ENCODE results near the gene WDFY1. TPM values are rescaled to one million over a fixed set of nuclear protein-coding genes. Genes with fewer than 3 reads are reported as not detected.
A peak's percentile ranks its signal among the peaks of the same experiment; 100 is the strongest.

The WDFY1 gene
- total and polyA plus RNA-seq, 8 donors, result 8.2 to 134 (median 31.4) TPM

DNA sequence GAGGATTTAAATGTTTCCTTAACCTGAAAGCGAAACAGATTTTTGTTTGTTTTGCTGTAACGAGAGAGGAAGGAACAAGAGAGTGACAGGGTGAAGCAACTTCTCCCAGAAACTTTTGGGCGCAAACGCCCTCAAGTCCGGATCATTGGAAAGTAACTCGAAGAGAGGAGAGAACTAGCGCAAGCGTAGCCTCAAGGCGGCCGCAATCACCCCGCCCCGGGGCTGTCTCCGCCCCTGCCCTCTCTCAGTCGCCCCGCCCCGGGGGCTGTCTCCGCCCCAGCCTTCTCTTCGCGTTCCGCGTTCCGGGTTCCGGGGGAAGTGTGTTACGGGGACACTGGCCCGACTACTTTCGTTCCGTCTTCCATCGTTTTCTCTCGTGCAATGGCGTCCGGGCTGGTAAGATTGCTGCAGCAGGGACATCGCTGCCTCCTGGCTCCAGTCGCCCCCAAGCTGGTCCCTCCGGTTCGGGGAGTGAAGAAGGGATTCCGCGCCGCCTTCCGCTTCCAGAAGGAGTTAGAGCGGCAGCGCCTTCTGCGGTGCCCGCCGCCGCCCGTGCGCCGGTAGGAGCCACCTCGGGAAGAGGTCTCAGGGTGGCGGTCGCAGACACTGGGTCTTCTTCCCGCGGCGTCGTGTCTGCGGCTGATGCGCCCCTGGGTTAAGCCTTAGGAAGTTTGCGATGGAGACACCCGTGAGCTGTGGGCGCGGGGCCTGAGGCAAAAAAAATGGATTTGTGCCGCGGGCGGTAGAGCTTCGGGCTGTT, 12.1 kb upstream of the WDFY1 start, which contains the start of gene MRPL44:
Gene MRPL44, plus strand, starts transcription at position 372 of the 760 bp plus-strand sequence. Its CDS starts 10 bp downstream, at position 382.
- TF ChIP-seq POLR2AphosphoS5 (IDR thresholded peaks at IDR 0.05), result peak; percentile 83 to 97 (median 87)
- TF ChIP-seq, protein P1, sequence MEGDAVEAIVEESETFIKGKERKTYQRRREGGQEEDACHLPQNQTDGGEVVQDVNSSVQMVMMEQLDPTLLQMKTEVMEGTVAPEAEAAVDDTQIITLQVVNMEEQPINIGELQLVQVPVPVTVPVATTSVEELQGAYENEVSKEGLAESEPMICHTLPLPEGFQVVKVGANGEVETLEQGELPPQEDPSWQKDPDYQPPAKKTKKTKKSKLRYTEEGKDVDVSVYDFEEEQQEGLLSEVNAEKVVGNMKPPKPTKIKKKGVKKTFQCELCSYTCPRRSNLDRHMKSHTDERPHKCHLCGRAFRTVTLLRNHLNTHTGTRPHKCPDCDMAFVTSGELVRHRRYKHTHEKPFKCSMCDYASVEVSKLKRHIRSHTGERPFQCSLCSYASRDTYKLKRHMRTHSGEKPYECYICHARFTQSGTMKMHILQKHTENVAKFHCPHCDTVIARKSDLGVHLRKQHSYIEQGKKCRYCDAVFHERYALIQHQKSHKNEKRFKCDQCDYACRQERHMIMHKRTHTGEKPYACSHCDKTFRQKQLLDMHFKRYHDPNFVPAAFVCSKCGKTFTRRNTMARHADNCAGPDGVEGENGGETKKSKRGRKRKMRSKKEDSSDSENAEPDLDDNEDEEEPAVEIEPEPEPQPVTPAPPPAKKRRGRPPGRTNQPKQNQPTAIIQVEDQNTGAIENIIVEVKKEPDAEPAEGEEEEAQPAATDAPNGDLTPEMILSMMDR (IDR thresholded peaks at IDR 0.05), result peak in 1 of 7 experiments; percentile 40
- TF ChIP-seq EP300 (IDR thresholded peaks at IDR 0.05), result no peak
- Histone ChIP-seq H3K27me3 (no peaks in the 10 kb centered on the region), H3K9me3 (no peaks in the 10 kb centered on the region), H3K36me3 (peaks cover 0 to 24% (median 14%) of the 10 kb centered on the region in 4 donors), H3K4me1 (peaks cover 37 to 53% (median 48%) of the 10 kb centered on the region in 4 donors), H3K4me3 (peak within 1 kb of the TSS; percentile 74 to 98 (median 91)), H3K27ac (peak within 1 kb of the TSS; percentile 63 to 93 (median 84))
- DNase-seq, result peak; percentile 98 to 99
- intact Hi-C loops (cut with DNase I; ENCODE audit: low total_unique reads), result no loop called here
- WGBS, 5 donors, result 0 to 1% (median 1%) methylated on average over 47 to 65 of the region's 65 CpGs

DNA sequence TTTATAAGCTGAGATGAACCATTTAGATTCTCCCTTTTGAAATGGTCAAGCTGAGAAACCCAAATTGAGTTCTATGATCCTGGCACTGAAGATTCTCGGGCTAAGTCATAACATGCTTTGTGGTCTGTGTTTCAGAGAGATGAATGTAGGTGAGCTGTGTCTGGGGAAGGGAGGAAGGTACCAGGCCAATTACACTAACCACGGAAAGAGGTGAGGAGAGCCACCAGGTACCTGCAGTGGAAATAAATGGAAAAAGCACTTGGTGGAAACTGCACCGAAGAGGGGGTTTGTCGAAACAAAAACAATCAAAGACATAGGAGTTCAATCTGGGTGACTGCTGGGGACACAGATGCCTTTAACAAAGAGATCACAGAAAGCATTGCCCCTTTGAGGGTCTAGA, 11.2 kb upstream of the WDFY1 start:
- Histone ChIP-seq H3K9me3 (no peaks in the 10 kb centered on the region), H3K4me1 (peaks cover 33 to 43% (median 39%) of the 10 kb centered on the region in 4 donors), H3K27me3 (no peaks in the 10 kb centered on the region), H3K4me3 (no peak overlapping the region), H3K36me3 (peaks cover 0 to 16% (median 12%) of the 10 kb centered on the region in 4 donors), H3K27ac (peak overlapping the region in 4 of 5 donors; percentile 83 to 93 (median 86))
- intact Hi-C loops (cut with DNase I; ENCODE audit: low total_unique reads), result no loop called here
- 83 to 93% (median 89%) methylated on average over 4 of the region's 4 CpGs for WGBS, 5 donors
- DNase-seq, result no peak
- no peak for TF ChIP-seq EP300 (IDR thresholded peaks at IDR 0.05)
- TF ChIP-seq POLR2A (IDR thresholded peaks at IDR 0.05), result no peak
- TF ChIP-seq POLR2AphosphoS5 (IDR thresholded peaks at IDR 0.05), result no peak
- TF ChIP-seq, protein P1 (IDR thresholded peaks at IDR 0.05), result no peak

DNA sequence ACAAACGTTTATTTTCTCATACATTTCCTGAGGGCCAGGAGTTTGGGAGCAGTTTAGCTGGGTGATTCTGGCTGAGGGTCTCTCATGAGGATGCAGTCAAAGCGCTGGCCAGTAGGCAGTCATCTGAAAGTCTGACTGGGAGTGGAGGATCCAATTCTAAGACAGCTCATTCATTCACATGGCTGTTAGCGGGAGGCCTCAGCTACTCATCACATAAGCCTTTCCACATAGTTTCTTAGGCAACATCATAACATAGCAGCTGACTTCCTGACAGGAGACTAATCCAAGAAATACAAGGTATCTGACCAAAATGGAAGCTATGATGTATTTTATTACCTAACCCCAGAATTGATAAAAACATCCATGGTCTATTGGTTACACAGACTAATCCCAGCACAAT, 9.3 kb upstream of the WDFY1 start:
- WGBS, 5 donors, result 79 to 91% (median 87%) methylated on average over 3 of the region's 3 CpGs

DNA sequence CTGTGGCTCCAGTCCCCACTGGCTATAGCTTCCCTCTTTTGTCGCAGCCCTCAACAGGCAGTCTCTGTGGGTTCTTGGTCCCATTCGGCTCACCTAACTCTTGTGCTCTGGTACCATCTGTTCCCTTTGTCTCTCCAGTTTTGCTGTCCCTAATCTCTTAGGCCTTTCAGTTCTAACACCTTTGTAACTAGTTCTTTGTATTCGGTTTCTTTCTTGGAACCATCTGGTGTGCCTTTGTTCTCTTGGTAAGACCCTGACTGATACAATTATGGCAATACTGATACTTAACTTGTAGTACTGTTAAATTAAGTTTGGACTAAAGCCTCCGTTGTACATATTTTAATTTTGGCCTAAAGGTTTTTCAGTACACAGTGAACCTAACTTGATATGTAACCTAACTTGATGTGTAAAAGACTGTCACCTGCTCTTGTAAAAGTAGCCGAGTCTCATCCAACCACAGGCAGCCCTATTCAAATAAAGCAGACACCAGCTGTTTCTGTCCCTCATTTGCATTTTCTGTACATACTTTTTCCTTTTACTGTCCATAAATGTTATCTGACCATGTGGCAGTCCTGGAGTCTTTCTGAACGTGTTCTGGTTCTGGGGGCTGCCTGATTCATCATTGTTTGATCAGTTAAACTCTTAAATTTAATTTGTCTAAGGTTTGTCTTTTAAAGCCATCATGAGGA, 7.3 kb upstream of the WDFY1 start:
- Histone ChIP-seq H3K27ac (peak overlapping the region in 1 of 5 donors; percentile 36), H3K4me3 (no peak overlapping the region), H3K4me1 (peaks cover 0 to 28% (median 11%) of the 10 kb centered on the region in 4 donors), H3K27me3 (no peaks in the 10 kb centered on the region), H3K9me3 (no peaks in the 10 kb centered on the region), H3K36me3 (no peaks in the 10 kb centered on the region)
- 76 to 85% (median 82%) methylated on average over 6 of the region's 6 CpGs for WGBS, 5 donors
- intact Hi-C loops (cut with DNase I; ENCODE audit: low total_unique reads), result no loop called here
- no peak for DNase-seq
- no peak for TF ChIP-seq EP300 (IDR thresholded peaks at IDR 0.05)
- no peak for TF ChIP-seq POLR2A (IDR thresholded peaks at IDR 0.05)
- TF ChIP-seq POLR2AphosphoS5 (IDR thresholded peaks at IDR 0.05), result no peak
- TF ChIP-seq, protein P1 (IDR thresholded peaks at IDR 0.05), result no peak

More for the DNA sequence above, 9.3 kb upstream of the WDFY1 start:
- no peaks in the 10 kb centered on the region for H3K36me3 ChIP-seq
- no peaks in the 10 kb centered on the region for H3K27me3 ChIP-seq
- TF ChIP-seq EP300 (IDR thresholded peaks at IDR 0.05) (no peak), POLR2AphosphoS5 (IDR thresholded peaks at IDR 0.05) (no peak), POLR2A (IDR thresholded peaks at IDR 0.05) (no peak)
- TF ChIP-seq, protein P1 (IDR thresholded peaks at IDR 0.05), result no peak
- H3K4me3 ChIP-seq, result no peak overlapping the region
- H3K9me3 ChIP-seq, result no peaks in the 10 kb centered on the region
- intact Hi-C loops (cut with DNase I; ENCODE audit: low total_unique reads), result no loop called here
- no peak overlapping the region for H3K27ac ChIP-seq
- H3K4me1 ChIP-seq, result peaks cover 14 to 31% (median 20%) of the 10 kb centered on the region in 4 donors
- no peak for DNase-seq
